Central memory CD4-positive, alpha-beta T cell (primary cell): ENCODE measurements around the gene TLR9.
"Not testable (repeated sequence)": the region's sequence is repeated elsewhere in the genome, so short reads cannot be mapped to it uniquely, and the experiment has no call there.

Source experiments
- DNase-seq: peaks from one replicate; pipeline ENCODE4 v3.0.0; 2022

The TLR9 gene

GRCh38 chr3:52191663-52192062, 33.8 kb downstream of the TLR9 start:
- DNase-seq, result no peak

GRCh38 chr3:52190294-52191074, 35.0 kb downstream of the TLR9 start:
- DNase-seq, result no peak

- no peak for DNase-seq
Measured at GRCh38 chr3:52188556-52188955, 36.9 kb downstream of the TLR9 start.

- no peak for DNase-seq
Measured at GRCh38 chr3:52186729-52187128, 38.7 kb downstream of the TLR9 start.

- no peak for DNase-seq
Measured at GRCh38 chr3:52185837-52186236, 39.6 kb downstream of the TLR9 start.

GRCh38 chr3:52185311-52185710, 40.1 kb downstream of the TLR9 start:
- no peak for DNase-seq

- no peak for DNase-seq
Measured at GRCh38 chr3:52184690-52185089, 40.8 kb downstream of the TLR9 start.

- no peak for DNase-seq
Measured at GRCh38 chr3:52183786-52184445, 41.5 kb downstream of the TLR9 start.

GRCh38 chr3:52182691-52183090, 42.8 kb downstream of the TLR9 start:
- DNase-seq, result no peak

GRCh38 chr3:52182196-52182595, 43.2 kb downstream of the TLR9 start:
- DNase-seq, result no peak

- no peak for DNase-seq
Measured at GRCh38 chr3:52181543-52181942, 43.9 kb downstream of the TLR9 start.

- no peak for DNase-seq
Measured at GRCh38 chr3:52178537-52178936, 46.9 kb downstream of the TLR9 start.

- not testable (repeated sequence) for DNase-seq
Measured at GRCh38 chr3:52178126-52178525, 47.3 kb downstream of the TLR9 start.

GRCh38 chr3:52177701-52178042, 47.8 kb downstream of the TLR9 start:
- no peak for DNase-seq

- DNase-seq, result no peak
Measured at GRCh38 chr3:52176951-52177700, 48.3 kb downstream of the TLR9 start.

- no peak for DNase-seq
Measured at GRCh38 chr3:52176180-52176752, 49.2 kb downstream of the TLR9 start.

- no peak for DNase-seq
Measured at GRCh38 chr3:52175416-52176179, 49.8 kb downstream of the TLR9 start.

GRCh38 chr3:52174896-52175295, 50.5 kb downstream of the TLR9 start:
- DNase-seq, result no peak

GRCh38 chr3:52173101-52173500, 52.3 kb downstream of the TLR9 start:
- no peak for DNase-seq

- DNase-seq, result no peak
Measured at GRCh38 chr3:52172262-52172757, 53.1 kb downstream of the TLR9 start.

- no peak for DNase-seq
Measured at GRCh38 chr3:52171514-52172261, 53.8 kb downstream of the TLR9 start.
